ENCODE measurements around the gene DNAI2. TPM values are rescaled to one million over a fixed set of nuclear protein-coding genes. Genes with fewer than 3 reads are reported as not detected.

Gene DNAI2
- polyA plus RNA-seq, 1 of the 3 experiments (the other 2 are of a cell fraction) = not detected

DNA sequence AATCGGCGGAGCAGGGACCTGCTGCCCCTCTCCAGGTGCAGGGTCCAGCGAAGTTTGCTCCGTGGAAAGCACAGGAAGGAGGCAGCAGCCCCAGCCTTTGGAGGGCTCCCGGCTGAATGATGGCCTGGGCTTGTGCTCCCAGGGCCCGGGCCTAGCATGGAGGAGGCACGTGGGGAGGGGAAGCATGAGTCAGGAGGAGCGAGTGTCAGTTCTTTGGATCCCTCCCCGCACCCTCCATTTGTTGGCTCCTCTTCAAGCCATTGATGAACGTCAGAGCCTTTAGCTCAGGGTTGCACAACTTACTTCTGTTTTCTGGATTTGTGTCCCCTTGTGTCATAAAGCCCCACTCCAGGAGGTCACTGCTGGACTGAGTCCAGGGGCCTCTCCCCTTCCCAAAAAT, 34.9 kb upstream of the DNAI2 start:
- Histone ChIP-seq H3K79me2 (ENCODE audit: insufficient read depth) (no peaks in the 10 kb centered on the region), H3F3A (replicated peaks; ENCODE audit: insufficient read depth) (no peaks in the 10 kb centered on the region), H4K20me1 (ENCODE audit: insufficient read depth) (no peaks in the 10 kb centered on the region), H3K9me3 (no peaks in the 10 kb centered on the region), H3K9ac (no peak overlapping the region), H3K4me2 (no peak overlapping the region), H3K4me1 (ENCODE audit: control insufficient read depth in 1 of 2, insufficient read depth in 2 of 2, low read depth in 1 of 2, low read length in 1 of 2) (peaks cover 0 to 16% of the 10 kb centered on the region in 2 experiments; a peak in 1 of 4 replicates), H3K27me3 (ENCODE audit: insufficient read depth) (no peaks in the 10 kb centered on the region), H3K27ac (ENCODE audit: low read depth in 2 of 2, low read length in 1 of 2) (no peak overlapping the region), H3K9me2 (no peaks in the 10 kb centered on the region), H3K4me3 (ENCODE audit: low read depth in 2 of 2, low read length in 1 of 2) (no peak overlapping the region), H3K36me3 (replicated peaks in 1 of 2; ENCODE audit: control insufficient read depth in 1 of 2, insufficient read depth in 2 of 2, low read length in 1 of 2) (no peaks in the 10 kb centered on the region), H2AFZ (ENCODE audit: low read depth) (no peak overlapping the region)
- ChIA-PET POLR2A (no interaction called here), CTCF (interaction anchor here (1.0 kb wide), 1 partner anchor 13 kb away, joined by 4 read pairs; no protein-coding TSS in a partner anchor)
- WGBS (ENCODE audit: low lambda C conversion rate) = 72% methylated on average over 10 of the region's 10 CpGs
- no peak for DNase-seq
- TF ChIP-seq, protein P1, sequence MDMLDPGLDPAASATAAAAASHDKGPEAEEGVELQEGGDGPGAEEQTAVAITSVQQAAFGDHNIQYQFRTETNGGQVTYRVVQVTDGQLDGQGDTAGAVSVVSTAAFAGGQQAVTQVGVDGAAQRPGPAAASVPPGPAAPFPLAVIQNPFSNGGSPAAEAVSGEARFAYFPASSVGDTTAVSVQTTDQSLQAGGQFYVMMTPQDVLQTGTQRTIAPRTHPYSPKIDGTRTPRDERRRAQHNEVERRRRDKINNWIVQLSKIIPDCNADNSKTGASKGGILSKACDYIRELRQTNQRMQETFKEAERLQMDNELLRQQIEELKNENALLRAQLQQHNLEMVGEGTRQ (IDR thresholded peaks at IDR 0.05; ENCODE audit: borderline replicate concordance, low read depth, low read length) = no peak

- Histone ChIP-seq H3K27ac (ENCODE audit: low read depth in 2 of 2, low read length in 1 of 2) (no peak overlapping the region), H3K4me2 (no peak overlapping the region), H3K27me3 (ENCODE audit: insufficient read depth) (no peaks in the 10 kb centered on the region), H3K9ac (no peak overlapping the region), H3K9me3 (no peaks in the 10 kb centered on the region), H3K4me1 (ENCODE audit: control insufficient read depth in 1 of 2, insufficient read depth in 2 of 2, low read depth in 1 of 2, low read length in 1 of 2) (peaks cover 0 to 32% of the 10 kb centered on the region in 2 experiments; a peak in 1 of 4 replicates), H3F3A (replicated peaks; ENCODE audit: insufficient read depth) (no peaks in the 10 kb centered on the region), H2AFZ (ENCODE audit: low read depth) (no peak overlapping the region), H3K36me3 (replicated peaks in 1 of 2; ENCODE audit: control insufficient read depth in 1 of 2, insufficient read depth in 2 of 2, low read length in 1 of 2) (no peaks in the 10 kb centered on the region), H3K4me3 (ENCODE audit: low read depth in 2 of 2, low read length in 1 of 2) (no peak overlapping the region), H3K79me2 (ENCODE audit: insufficient read depth) (no peaks in the 10 kb centered on the region), H3K9me2 (no peaks in the 10 kb centered on the region), H4K20me1 (ENCODE audit: insufficient read depth) (no peaks in the 10 kb centered on the region)
- DNase-seq = no peak
- CTCF ChIA-PET = interaction anchor here (0.7 to 1.4 kb wide), 2 partner anchors 20 to 55 kb away, joined by 3 to 4 read pairs; no protein-coding TSS in a partner anchor
- POLR2A ChIA-PET = no interaction called here
- WGBS (ENCODE audit: low lambda C conversion rate) = 88% methylated on average over 11 of the region's 11 CpGs
- no peak for TF ChIP-seq NRF1 (IDR thresholded peaks at IDR 0.05; ENCODE audit: low read depth, low read length)
- TF ChIP-seq GABPA (IDR thresholded peaks at IDR 0.05; ENCODE audit: low read depth) = no peak
- TF ChIP-seq FOSL2 (IDR thresholded peaks at IDR 0.05; ENCODE audit: borderline replicate concordance, low read depth) = no peak
- no peak for TF ChIP-seq EP300 (IDR thresholded peaks at IDR 0.05; ENCODE audit: borderline replicate concordance in 1 of 2, low read depth in 1 of 2, low read length in 1 of 2)
- TF ChIP-seq, protein P2, sequence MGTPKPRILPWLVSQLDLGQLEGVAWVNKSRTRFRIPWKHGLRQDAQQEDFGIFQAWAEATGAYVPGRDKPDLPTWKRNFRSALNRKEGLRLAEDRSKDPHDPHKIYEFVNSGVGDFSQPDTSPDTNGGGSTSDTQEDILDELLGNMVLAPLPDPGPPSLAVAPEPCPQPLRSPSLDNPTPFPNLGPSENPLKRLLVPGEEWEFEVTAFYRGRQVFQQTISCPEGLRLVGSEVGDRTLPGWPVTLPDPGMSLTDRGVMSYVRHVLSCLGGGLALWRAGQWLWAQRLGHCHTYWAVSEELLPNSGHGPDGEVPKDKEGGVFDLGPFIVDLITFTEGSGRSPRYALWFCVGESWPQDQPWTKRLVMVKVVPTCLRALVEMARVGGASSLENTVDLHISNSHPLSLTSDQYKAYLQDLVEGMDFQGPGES (IDR thresholded peaks at IDR 0.05; ENCODE audit: low read depth, low read length) = no peak
- TF ChIP-seq TAF1 (IDR thresholded peaks at IDR 0.05; ENCODE audit: borderline replicate concordance, low read depth, low read length) = no peak
- TF ChIP-seq, protein P3, sequence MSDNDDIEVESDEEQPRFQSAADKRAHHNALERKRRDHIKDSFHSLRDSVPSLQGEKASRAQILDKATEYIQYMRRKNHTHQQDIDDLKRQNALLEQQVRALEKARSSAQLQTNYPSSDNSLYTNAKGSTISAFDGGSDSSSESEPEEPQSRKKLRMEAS (IDR thresholded peaks at IDR 0.05; ENCODE audit: low read depth) = no peak
- no peak for TF ChIP-seq MEF2A (IDR thresholded peaks at IDR 0.05; ENCODE audit: borderline replicate concordance, low read depth)
- TF ChIP-seq FOXM1 (IDR thresholded peaks at IDR 0.05; ENCODE audit: low read depth) = no peak
- TF ChIP-seq, protein P4, sequence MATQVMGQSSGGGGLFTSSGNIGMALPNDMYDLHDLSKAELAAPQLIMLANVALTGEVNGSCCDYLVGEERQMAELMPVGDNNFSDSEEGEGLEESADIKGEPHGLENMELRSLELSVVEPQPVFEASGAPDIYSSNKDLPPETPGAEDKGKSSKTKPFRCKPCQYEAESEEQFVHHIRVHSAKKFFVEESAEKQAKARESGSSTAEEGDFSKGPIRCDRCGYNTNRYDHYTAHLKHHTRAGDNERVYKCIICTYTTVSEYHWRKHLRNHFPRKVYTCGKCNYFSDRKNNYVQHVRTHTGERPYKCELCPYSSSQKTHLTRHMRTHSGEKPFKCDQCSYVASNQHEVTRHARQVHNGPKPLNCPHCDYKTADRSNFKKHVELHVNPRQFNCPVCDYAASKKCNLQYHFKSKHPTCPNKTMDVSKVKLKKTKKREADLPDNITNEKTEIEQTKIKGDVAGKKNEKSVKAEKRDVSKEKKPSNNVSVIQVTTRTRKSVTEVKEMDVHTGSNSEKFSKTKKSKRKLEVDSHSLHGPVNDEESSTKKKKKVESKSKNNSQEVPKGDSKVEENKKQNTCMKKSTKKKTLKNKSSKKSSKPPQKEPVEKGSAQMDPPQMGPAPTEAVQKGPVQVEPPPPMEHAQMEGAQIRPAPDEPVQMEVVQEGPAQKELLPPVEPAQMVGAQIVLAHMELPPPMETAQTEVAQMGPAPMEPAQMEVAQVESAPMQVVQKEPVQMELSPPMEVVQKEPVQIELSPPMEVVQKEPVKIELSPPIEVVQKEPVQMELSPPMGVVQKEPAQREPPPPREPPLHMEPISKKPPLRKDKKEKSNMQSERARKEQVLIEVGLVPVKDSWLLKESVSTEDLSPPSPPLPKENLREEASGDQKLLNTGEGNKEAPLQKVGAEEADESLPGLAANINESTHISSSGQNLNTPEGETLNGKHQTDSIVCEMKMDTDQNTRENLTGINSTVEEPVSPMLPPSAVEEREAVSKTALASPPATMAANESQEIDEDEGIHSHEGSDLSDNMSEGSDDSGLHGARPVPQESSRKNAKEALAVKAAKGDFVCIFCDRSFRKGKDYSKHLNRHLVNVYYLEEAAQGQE (IDR thresholded peaks at IDR 0.05; ENCODE audit: low read depth, low read length) = no peak
- no peak for TF ChIP-seq USF1 (IDR thresholded peaks at IDR 0.05; ENCODE audit: borderline replicate concordance, low read depth)
- TF ChIP-seq, protein P5, sequence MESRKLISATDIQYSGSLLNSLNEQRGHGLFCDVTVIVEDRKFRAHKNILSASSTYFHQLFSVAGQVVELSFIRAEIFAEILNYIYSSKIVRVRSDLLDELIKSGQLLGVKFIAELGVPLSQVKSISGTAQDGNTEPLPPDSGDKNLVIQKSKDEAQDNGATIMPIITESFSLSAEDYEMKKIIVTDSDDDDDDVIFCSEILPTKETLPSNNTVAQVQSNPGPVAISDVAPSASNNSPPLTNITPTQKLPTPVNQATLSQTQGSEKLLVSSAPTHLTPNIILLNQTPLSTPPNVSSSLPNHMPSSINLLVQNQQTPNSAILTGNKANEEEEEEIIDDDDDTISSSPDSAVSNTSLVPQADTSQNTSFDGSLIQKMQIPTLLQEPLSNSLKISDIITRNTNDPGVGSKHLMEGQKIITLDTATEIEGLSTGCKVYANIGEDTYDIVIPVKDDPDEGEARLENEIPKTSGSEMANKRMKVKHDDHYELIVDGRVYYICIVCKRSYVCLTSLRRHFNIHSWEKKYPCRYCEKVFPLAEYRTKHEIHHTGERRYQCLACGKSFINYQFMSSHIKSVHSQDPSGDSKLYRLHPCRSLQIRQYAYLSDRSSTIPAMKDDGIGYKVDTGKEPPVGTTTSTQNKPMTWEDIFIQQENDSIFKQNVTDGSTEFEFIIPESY (IDR thresholded peaks at IDR 0.05; ENCODE audit: borderline replicate concordance, low read depth) = no peak
- TF ChIP-seq, protein P6, sequence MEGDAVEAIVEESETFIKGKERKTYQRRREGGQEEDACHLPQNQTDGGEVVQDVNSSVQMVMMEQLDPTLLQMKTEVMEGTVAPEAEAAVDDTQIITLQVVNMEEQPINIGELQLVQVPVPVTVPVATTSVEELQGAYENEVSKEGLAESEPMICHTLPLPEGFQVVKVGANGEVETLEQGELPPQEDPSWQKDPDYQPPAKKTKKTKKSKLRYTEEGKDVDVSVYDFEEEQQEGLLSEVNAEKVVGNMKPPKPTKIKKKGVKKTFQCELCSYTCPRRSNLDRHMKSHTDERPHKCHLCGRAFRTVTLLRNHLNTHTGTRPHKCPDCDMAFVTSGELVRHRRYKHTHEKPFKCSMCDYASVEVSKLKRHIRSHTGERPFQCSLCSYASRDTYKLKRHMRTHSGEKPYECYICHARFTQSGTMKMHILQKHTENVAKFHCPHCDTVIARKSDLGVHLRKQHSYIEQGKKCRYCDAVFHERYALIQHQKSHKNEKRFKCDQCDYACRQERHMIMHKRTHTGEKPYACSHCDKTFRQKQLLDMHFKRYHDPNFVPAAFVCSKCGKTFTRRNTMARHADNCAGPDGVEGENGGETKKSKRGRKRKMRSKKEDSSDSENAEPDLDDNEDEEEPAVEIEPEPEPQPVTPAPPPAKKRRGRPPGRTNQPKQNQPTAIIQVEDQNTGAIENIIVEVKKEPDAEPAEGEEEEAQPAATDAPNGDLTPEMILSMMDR (IDR thresholded peaks at IDR 0.05) = no peak
- no peak for TF ChIP-seq FOXJ3 (CRISPR knock-in tag; IDR thresholded peaks at IDR 0.05)
These were observed 33.3 kb upstream of the DNAI2 start for GRCh38 chr17:74240618-74241205.

Data from SK-N-SH (cell line).